GM18517 (cell line): ENCODE results near the gene WDR91.

ENCODE experiments used
- ATAC-seq: cut with Tn5 transposase; IDR thresholded peaks from one replicate; pipeline ENCODE4 v1.9.1; 2021; ENCODE audit warnings: mild to moderate bottlenecking, moderate library complexity; ENCODE audit not compliant: unreplicated experiment

Gene WDR91

GRCh38 chr7:135211179-135211945 is at the start of gene WDR91:
WDR91 (minus strand) TSS chr7:135211526; CDS start chr7:135211502, 24 bp downstream.
- peak; percentile 70 for ATAC-seq

DNA sequence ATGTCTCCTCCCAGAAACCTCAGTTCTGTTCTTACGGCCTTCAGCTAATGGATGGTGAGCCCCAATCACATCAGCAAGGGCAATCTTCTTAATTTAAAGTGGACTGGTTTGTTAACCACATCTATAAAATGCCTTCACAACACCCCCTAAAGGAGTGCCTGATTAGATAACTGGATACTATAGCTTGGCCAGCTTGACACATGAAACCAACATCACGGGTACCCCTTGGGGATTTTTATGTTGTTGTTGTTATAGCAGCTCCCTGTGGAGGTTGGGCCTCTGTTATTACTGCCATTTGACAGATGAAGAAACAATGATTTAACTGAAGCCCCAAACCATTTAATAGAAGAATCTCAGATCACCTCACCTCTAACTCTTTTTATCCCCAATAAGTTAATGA is 49.1 kb upstream of the WDR91 start:
- ATAC-seq: no peak

DNA sequence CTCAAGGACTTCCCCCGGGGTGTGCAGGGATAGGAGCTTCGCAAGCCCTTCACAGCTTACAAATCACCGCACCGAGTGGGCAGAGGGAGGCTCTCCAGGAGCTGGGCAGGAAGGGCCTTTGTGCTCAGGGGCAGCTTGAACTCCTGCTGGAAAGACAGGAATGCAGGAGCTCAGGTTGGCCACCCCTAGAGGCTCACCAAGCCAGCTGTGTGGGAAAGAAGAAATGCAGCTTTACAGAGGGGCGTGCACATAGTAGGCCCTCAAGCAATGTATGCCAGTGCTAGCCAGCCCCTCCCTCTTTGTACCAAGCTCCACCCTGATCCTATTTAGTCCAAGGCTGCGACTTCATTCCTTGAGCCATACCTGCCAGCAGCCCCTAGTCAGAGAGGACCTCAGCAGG is 48.4 kb upstream of the WDR91 start:
- no peak for ATAC-seq

DNA sequence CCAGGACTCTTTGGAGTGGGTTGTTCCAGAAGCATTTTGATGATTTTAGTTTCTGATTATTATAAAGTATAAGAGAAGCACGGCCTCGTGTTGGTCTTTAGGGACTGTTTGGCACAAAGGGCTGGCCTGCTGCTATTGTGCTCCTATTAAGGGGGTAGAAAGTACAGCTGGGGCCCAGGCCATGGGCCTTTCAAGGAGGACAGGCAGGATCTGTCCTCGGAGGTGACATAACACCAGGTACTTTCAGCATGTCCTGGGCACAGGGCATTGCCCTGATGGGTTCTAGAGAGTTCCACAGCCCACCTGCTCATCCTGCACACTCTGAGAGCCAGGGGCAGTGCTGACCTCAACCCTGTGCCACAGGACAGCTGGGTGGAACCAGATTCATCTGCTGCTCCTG is 47.3 kb upstream of the WDR91 start:
- no peak for ATAC-seq

DNA sequence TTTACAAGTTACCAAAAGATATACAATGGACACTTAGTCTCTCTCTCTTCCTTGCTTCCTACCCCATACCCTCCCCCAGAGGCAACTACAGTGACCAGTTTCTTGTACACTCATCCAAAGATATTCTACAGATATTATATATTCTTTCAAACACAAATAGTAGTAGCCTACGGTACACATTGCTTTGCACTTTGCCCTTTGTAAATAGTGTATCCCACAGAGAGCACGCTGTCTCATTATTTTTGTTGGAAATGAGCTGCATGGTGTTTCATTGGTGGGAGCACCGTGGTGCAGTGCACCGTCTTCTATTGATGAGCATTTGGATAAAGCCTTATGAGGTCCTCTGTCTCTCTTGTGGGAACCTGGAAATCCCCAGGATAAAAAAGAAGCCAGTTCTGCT is 46.5 kb upstream of the WDR91 start:
- ATAC-seq: no peak

- no peak for ATAC-seq
Observed at GRCh38 chr7:135253851-135254771, 42.8 kb upstream of the WDR91 start.

DNA sequence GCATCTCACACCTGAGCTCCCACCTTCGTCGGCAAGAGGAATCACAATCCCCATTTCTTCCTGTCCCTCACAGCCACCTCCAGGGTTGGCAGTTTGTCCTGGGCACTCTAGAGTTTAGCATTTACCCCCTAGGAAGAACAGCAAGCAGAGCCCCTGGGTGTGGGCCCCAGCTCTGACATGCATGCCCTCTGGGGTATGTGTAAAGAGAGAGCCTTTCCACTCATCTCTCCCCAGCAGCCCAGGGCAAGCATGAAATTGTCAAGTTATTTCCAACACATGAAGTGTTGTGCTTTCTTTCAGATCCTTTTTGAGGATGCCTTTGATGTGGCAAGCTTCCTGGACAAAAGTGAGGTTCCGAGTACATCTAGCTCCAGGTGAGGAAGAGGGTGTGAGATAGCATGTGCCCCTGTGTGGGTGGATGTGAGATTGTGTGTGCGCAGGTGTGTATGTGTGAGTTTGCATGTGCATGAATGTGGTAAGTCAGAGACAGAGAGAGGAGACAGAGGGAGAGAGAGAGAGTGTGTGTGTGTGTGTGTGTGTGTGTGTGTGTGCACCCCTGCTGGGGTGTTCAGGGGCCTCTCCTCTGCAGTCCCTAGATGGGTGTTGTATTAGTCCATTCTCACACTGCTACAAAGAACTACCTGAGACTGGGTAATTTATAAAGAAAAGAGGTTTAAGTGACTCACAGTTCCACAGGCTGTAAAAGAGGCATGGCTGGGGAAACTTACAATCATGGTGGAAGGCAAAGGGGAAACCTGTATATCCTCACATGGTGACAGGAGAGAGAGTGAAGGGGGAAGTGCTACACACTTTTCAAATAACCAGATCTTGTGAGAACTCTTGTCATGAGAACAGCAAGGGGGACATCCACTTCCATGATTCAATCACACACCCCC is 40.4 kb upstream of the WDR91 start:
- no peak for ATAC-seq

GRCh38 chr7:135248546-135248945 is 37.2 kb upstream of the WDR91 start:
- no peak for ATAC-seq

GRCh38 chr7:135247746-135248471 is 36.6 kb upstream of the WDR91 start:
- no peak for ATAC-seq

DNA sequence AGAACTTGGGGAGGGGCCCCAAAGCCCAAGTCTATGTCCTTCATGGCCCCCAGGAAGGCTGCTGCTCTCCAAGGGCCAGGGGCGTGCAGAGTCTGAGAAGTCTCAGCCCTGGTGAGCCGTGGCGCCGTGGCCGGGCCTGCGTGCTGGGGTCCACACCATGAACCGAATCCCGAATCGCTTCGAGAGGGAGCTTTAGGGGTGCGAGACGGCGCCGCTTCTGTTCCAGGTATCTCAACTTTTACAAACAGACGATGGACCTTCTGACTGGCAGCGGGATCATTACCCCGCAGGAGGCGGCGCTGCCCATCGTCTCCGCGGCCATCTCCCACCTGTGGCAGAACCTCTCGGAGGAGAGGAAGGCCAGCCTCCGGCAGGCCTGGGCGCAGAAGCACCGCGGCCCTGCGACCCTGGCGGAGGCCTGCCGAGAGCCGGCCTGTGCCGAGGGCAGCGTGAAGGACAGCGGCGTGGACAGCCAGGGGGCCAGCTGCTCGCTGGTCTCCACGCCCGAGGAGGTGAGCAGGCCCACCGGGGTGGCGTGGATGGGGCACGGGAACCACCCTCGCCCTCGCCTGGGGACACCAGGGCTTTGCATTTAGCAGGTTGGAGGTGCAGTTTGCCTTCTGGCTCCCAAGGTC is 35.0 kb upstream of the WDR91 start:
- ATAC-seq: no peak

DNA sequence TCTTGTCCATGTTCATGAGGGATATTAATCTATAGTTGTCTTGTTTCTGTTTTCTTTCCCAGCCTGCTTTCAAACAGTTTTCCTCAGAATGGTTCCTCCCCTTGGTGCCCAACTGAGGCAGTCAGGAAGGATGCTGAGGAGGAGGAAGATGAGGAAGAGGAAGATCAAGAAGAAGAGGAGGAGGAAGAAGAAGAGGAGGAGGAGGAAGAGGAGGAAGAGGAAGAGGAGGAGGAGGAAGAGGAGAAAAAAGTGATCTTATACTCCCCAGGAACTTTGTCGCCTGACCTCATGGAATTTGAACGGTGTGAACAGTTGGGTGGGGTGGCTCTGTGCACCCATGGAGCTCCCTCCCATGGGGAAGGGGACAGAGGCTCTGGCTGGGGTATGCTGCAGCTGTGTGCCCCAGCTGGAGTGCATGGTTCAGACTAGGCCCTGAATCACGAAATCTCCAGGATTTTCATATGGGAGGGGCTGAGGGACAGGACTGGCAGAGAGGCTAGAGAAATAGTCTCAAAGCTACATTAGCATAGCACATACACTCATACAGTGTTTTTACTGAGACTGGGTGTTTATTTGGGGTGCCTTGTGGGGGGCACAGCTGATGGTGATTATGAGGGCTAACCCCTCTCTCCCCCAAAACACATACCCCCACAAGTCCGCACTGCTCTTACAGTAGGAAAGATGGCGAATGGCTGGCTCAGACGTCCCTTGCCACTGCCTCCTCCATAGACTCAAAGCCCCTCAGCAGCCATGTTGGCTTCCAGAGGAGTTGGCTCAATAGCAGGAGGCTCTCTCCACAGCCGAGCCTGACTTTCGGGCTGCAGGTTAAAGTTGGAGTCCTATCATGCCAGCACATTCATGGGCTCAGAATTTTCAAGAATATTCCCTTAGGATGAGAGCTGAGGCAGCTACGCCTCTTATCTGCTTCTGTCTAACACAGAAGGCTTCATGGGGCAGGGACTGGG is 34.2 kb upstream of the WDR91 start:
- ATAC-seq: no peak

GRCh38 chr7:135242096-135242684 is 30.9 kb upstream of the WDR91 start:
- ATAC-seq: no peak

DNA sequence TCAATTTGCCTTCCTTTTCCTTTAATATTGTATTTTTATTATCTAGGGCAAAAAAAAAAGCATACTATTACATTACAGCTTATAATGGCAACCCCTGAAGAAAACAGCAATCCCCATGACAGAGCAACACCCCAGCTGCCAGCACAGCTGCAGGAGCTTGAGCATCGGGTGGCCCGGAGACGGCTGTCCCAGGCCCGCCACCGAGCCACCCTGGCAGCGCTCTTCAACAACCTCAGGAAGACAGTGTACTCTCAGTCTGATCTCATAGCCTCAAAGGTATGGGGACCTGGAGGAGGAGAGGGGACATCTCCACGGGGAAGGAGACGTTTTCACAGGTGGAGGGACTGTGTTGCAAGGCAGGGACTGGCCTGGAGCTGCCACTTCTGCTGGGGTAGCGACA is 29.1 kb upstream of the WDR91 start:
- ATAC-seq: no peak

- no peak for ATAC-seq
Observed at GRCh38 chr7:135239263-135239662, 27.9 kb upstream of the WDR91 start.

DNA sequence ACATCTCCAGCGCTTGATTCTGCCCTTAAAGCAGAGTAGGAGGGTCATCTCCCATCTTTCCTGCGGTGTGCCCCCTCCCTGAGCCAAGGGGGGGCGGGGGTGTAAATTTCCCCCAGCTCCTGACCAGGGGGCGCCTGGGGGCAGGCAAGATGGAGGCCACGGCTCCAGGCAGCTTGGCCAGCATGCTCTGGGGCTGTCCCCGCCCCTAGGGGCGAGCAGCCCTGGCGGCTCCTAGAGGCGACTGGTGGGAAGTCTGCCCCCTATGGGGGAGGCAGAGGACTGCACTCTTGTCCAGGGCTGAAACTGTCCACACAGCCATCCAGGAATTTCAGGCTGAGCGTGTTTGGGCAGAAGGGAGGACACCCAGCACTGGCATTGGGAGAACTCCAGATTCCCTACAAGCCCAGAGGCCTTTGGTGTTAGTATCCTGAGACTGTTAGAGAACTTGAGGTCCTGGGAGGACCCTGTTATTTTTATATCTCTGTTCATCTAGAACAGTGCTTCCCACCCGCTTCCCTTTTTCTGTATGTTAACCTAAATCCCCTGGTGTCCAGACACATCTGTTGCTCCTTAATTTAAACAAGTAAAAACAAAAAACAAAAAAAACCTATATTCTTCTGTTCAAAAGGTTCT is 26.9 kb upstream of the WDR91 start:
- ATAC-seq: no peak

DNA sequence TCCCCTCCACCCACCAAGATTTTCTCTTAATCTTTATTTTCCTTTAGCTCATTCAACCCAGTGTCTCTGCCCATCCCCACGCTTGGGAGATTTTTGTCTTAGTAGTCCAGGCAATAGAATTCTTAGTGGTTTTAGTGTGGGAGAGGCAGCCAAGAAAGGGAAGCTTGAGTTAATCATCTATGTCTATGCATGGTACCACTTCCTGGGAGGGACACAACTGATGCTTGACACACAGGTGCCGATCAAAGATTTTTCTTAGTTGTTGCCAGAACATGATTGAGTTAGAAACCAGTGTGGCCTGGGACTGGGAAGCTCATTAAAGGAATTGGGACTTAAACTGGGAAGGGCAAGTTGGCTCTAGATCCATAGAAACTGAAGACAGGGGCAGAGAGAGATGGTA is 25.4 kb upstream of the WDR91 start:
- ATAC-seq: peak; percentile 76

GRCh38 chr7:135235841-135236240 is 24.5 kb upstream of the WDR91 start:
- no peak for ATAC-seq

DNA sequence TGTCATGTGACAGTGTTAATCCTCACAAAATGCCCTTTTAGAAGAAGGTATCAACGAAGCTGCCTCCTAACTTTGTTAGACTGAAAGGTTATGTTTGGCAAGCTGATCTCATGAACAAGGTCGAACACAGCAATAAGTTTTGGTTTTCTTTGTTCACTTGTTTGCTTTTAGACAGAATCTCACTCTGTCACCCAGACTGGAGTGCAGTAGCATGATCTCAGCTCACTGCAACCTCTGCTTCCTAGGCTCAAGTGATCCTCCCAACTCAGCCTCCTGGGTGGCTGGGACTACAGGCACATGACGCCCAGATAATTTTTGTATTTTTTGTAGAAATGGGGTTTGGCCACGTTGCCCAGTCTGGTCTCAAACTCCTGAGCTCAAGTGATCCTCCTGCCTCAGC is 23.4 kb upstream of the WDR91 start:
- ATAC-seq: no peak
